ENCODE data around the gene EPS8. TPM values are rescaled to one million over a fixed set of nuclear protein-coding genes. Genes with fewer than 3 reads are reported as not detected.

EPS8 gene
- total RNA-seq, 1 donor from 2014 or later, result 104 TPM

DNA sequence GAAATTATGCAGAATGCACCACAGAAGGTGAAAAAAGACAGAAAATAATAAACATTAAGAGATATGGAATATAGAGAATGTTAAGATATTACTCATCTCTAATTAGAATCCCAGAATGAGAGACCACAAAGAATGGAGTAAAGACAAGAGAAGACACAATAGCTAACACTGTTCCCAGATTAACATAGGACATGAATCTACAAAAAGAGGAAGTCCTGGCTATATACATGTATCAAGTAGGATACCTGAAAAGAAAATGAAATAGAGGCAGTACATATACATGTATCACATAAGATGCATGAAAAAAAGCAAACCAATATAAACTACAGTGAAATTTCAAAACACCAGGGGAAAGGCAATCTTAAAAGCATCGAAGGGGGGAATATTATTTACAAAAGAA is 5.6 kb upstream of the EPS8 start:
- Histone ChIP-seq H3K4me3 (no peak overlapping the region), H3K4me1 (no peaks in the 10 kb centered on the region), H3K9me3 (no peaks in the 10 kb centered on the region), H3K27me3 (no peaks in the 10 kb centered on the region), H3K36me3 (no peaks in the 10 kb centered on the region), H3K27ac (no peak overlapping the region)
- TF ChIP-seq, protein P1, sequence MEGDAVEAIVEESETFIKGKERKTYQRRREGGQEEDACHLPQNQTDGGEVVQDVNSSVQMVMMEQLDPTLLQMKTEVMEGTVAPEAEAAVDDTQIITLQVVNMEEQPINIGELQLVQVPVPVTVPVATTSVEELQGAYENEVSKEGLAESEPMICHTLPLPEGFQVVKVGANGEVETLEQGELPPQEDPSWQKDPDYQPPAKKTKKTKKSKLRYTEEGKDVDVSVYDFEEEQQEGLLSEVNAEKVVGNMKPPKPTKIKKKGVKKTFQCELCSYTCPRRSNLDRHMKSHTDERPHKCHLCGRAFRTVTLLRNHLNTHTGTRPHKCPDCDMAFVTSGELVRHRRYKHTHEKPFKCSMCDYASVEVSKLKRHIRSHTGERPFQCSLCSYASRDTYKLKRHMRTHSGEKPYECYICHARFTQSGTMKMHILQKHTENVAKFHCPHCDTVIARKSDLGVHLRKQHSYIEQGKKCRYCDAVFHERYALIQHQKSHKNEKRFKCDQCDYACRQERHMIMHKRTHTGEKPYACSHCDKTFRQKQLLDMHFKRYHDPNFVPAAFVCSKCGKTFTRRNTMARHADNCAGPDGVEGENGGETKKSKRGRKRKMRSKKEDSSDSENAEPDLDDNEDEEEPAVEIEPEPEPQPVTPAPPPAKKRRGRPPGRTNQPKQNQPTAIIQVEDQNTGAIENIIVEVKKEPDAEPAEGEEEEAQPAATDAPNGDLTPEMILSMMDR (IDR thresholded peaks at IDR 0.05), result no peak
- no peak for TF ChIP-seq POLR2A (IDR thresholded peaks at IDR 0.05)
- TF ChIP-seq POLR2AphosphoS5 (IDR thresholded peaks at IDR 0.05; ENCODE audit: insufficient read depth in 1 of 2, low read depth in 1 of 2), result no peak
- intact Hi-C loops (cut with DNase I), result no loop called here
- no peak for DNase-seq (ENCODE audit: extremely low spot score in 2 of 2)

DNA sequence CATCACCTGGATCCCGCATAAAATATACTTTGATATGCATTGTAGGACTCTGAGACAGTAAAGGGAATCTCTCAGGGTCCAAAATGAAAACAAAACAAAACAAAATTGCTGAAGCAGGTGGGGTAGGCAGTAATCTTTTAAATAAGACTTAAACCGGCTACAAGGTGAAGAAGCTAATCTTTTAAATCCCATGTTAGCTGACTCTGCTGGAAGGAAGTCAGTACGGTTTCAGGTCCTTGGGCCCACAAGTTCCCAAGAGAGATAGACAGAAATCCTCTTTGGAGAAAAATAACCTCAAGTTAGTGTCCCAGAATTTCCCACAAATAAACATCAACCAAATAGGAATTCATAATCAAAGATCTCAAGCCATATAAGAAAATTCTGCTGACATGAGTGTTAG is 5.0 kb upstream of the EPS8 start:
- Histone ChIP-seq H3K4me1 (no peaks in the 10 kb centered on the region), H3K36me3 (no peaks in the 10 kb centered on the region), H3K27me3 (no peaks in the 10 kb centered on the region), H3K9me3 (no peaks in the 10 kb centered on the region), H3K4me3 (no peak overlapping the region), H3K27ac (no peak overlapping the region)
- TF ChIP-seq, protein P1 (IDR thresholded peaks at IDR 0.05), result no peak
- TF ChIP-seq POLR2A (IDR thresholded peaks at IDR 0.05) (no peak), POLR2AphosphoS5 (IDR thresholded peaks at IDR 0.05; ENCODE audit: insufficient read depth in 1 of 2, low read depth in 1 of 2) (no peak)
- no peak for DNase-seq (ENCODE audit: extremely low spot score in 2 of 2)
- intact Hi-C loops (cut with DNase I), result no loop called here

DNA sequence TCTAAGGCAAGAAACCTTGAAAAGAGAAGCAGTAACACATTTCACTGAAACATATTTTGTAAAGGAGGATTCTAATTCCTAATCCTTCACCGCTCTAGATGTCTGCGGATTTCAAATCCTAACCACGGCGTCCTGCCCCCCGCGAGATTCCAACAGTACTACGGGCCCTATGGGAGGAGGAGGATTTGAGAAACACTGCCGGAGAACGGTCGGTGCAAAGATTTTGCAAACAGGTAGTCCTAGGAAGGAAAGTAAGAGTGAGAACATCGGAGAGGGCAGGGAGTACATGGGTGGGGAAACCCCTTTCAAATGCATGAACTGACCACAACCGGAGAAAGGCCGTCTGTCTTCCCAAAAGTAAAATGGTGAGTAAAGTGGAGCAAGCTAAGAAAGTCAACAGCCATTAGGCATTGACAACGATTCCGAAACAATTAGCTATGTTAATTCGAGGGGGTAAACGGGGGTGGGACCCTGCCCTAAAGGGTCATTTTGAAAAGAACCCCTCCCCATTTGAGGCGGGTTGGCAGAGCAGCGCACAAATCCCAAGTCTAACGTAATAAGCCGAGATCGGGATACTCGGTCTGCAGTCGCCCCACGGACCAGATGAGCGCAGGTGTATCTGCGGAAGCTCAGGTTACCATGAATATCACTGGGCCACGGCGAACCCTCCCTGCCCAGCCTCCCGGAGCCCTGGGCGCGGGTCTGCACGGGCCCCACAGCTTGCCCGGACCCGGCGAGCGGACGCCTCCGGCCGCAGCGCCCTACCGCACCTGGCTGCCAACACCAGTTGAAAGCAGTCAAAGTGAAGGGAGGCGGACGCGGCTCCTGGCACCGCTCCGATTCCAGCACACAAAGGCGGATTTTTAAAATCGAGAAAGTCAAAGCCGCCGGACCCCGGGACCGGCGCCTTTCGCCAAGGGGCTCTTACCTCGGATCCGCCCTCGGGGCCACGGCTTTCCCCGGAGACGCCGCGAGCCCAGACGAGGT is 662 bp downstream of the EPS8 start:
- H3K9me3 ChIP-seq, result no peaks in the 10 kb centered on the region
- no peak for TF ChIP-seq POLR2A (IDR thresholded peaks at IDR 0.05)
- TF ChIP-seq, protein P1 (IDR thresholded peaks at IDR 0.05), result no peak
- no peak for TF ChIP-seq POLR2AphosphoS5 (IDR thresholded peaks at IDR 0.05; ENCODE audit: insufficient read depth in 1 of 2, low read depth in 1 of 2)
- intact Hi-C loops (cut with DNase I), result no loop called here
- no peaks in the 10 kb centered on the region for H3K36me3 ChIP-seq
- no peaks in the 10 kb centered on the region for H3K27me3 ChIP-seq
- H3K4me3 ChIP-seq, result peak overlapping the region; percentile 77 to 83
- H3K27ac ChIP-seq, result peak overlapping the region; percentile 92
- DNase-seq (ENCODE audit: extremely low spot score in 2 of 2), result no peak
- H3K4me1 ChIP-seq, result no peaks in the 10 kb centered on the region

DNA sequence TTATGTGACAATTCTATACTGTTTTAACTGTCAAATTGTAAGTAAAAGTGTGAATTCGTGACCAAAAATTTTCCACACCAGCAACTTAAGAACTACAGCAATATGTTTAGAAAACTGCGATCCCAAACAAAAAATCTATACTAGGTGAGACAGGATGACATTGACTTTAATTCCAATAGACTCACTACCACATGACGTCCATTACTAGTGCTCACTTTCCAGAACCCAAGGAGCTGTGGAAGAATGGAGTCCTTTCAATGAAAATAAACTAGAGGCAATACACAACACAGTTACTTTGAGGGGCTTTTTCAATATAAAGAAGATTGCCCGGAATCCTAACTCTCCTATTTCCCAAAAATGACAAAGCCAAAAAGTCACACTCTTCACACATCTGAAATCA is 1.4 kb downstream of the EPS8 start:
- TF ChIP-seq, protein P1 (IDR thresholded peaks at IDR 0.05), result no peak
- TF ChIP-seq POLR2AphosphoS5 (IDR thresholded peaks at IDR 0.05; ENCODE audit: insufficient read depth in 1 of 2, low read depth in 1 of 2), result no peak
- no peak for TF ChIP-seq POLR2A (IDR thresholded peaks at IDR 0.05)
- Histone ChIP-seq H3K9me3 (no peaks in the 10 kb centered on the region), H3K36me3 (no peaks in the 10 kb centered on the region), H3K27ac (peak overlapping the region; percentile 92), H3K4me3 (peak overlapping the region; percentile 77 to 83), H3K27me3 (no peaks in the 10 kb centered on the region), H3K4me1 (no peaks in the 10 kb centered on the region)
- no peak for DNase-seq (ENCODE audit: extremely low spot score in 2 of 2)
- intact Hi-C loops (cut with DNase I), result no loop called here

DNA sequence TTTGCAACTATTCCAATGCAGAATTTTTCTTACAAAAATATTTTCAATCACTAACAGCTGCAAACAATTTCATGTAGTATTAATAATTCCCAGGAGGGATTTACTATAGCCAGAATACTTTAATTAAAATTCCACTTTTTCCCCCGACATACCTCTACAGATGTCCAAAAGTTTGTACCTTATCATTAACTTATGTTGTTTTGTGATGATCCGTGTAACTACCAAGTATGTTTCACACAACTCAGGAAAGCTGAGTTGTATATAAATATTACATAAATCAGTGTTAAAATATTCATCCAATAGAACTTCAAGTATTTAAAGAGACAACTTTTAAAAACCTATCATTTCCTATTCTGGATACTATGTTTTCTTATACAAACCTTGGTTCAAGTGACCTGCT is 2.4 kb downstream of the EPS8 start:
- no peaks in the 10 kb centered on the region for H3K4me1 ChIP-seq
- intact Hi-C loops (cut with DNase I), result no loop called here
- H3K27me3 ChIP-seq, result no peaks in the 10 kb centered on the region
- peak overlapping the region; percentile 17 to 83 for H3K4me3 ChIP-seq
- TF ChIP-seq POLR2A (IDR thresholded peaks at IDR 0.05) (no peak), POLR2AphosphoS5 (IDR thresholded peaks at IDR 0.05; ENCODE audit: insufficient read depth in 1 of 2, low read depth in 1 of 2) (no peak)
- TF ChIP-seq, protein P1 (IDR thresholded peaks at IDR 0.05), result no peak
- no peak for DNase-seq (ENCODE audit: extremely low spot score in 2 of 2)
- peak overlapping the region; percentile 92 for H3K27ac ChIP-seq
- no peaks in the 10 kb centered on the region for H3K9me3 ChIP-seq
- H3K36me3 ChIP-seq, result no peaks in the 10 kb centered on the region

Measured in vagina (tissue), 2 donors.